Tibial nerve (tissue), 4 donors: ENCODE measurements around the gene OR8D4.

Experiments used
- EP300 ChIP-seq, 2 donors: sonication (generic); formaldehyde crosslinking; IDR thresholded peaks; one replicate each; pipeline ENCODE4 v1.6.1; 2017; ENCODE audit warnings: antibody characterized with exemption in 2 of 2, mild to moderate bottlenecking in 1 of 2
- POLR2A ChIP-seq, 2 donors: fragments of 450-650 bp; IDR thresholded peaks; one replicate each; pipeline ENCODE4 v1.6.1; 2017; ENCODE audit warnings: antibody characterized with exemption in 2 of 2, mild to moderate bottlenecking in 2 of 2, moderate library complexity in 2 of 2
- TF ChIP-seq, protein P1 (sequence below), 5 experiments: fragments of 200-600 bp in 3 of 5; fragments of 450-650 bp in 2 of 5; sonication (generic) in 3 of 5; IDR thresholded peaks; one replicate each; pipeline ENCODE4 v1.5.1; 2016 to 2019; ENCODE audit warnings: antibody characterized with exemption in 5 of 5, mild to moderate bottlenecking in 3 of 5, moderate library complexity in 2 of 5

GRCh38 chr11:123892031-123892430, 9.9 kb upstream of the OR8D4 start:
- TF ChIP-seq, protein P1, sequence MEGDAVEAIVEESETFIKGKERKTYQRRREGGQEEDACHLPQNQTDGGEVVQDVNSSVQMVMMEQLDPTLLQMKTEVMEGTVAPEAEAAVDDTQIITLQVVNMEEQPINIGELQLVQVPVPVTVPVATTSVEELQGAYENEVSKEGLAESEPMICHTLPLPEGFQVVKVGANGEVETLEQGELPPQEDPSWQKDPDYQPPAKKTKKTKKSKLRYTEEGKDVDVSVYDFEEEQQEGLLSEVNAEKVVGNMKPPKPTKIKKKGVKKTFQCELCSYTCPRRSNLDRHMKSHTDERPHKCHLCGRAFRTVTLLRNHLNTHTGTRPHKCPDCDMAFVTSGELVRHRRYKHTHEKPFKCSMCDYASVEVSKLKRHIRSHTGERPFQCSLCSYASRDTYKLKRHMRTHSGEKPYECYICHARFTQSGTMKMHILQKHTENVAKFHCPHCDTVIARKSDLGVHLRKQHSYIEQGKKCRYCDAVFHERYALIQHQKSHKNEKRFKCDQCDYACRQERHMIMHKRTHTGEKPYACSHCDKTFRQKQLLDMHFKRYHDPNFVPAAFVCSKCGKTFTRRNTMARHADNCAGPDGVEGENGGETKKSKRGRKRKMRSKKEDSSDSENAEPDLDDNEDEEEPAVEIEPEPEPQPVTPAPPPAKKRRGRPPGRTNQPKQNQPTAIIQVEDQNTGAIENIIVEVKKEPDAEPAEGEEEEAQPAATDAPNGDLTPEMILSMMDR (IDR thresholded peaks at IDR 0.05) = no peak
- TF ChIP-seq POLR2A (IDR thresholded peaks at IDR 0.05) (no peak), EP300 (IDR thresholded peaks at IDR 0.05) (no peak)
